Measurements from ENCODE around the gene USP54. TPM values are rescaled to one million over a fixed set of nuclear protein-coding genes. Genes with fewer than 3 reads are reported as not detected.
A peak's percentile ranks its signal among the peaks of the same experiment; 100 is the strongest.

Gene USP54
- total and polyA plus RNA-seq, 9 of the 15 experiments (the other 6 are each of a cell fraction or from before 2014, with no cell fraction given), result 3.8 to 40.1 (median 16.9) TPM

DNA sequence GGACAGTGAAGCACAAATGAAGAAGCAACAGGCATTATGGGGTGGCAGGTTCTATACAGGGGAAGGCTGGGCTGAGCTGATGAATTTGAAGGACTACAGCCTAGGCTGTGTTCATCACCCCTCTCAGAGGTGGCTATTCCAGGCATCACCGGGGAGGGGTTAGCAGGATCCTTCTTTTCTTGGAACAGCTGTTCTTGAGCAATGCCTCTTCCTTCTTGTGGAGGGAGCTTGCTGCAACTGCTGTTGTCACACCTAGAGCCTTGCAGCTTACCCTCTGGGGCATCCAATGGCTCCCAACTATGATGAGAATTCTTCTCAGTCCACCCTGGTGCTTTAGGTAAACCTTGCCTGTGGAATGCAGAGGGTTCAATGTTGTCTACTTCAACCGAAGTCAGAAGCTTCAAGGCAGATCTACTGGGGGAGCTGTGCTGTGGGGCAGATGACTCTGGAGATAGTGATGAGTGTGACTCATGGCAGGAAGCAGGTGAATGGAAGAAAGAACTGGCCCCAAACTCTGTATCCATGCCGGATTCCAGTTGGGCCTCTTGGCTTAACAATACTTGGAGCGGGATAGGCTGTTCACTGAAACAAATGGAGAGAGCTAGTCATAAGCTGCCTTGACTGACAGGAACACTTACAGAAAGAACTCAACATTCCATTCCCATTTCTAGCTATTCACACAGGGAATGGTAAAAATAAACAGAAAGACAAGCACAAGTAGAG is 73.8 kb downstream of the USP54 start (continued):
- TF ChIP-seq MYC (IDR thresholded peaks at IDR 0.05; ENCODE audit: low read depth, low read length) (0 out of 2 replicates have a peak, but pooled peaks have one; percentile 43), MYC (CRISPR knock-in tag; IDR thresholded peaks at IDR 0.05; ENCODE audit: borderline replicate concordance, low read depth) (no peak), MIER1 (IDR thresholded peaks at IDR 0.05; ENCODE audit: low read depth) (no peak), ZFP30 (CRISPR knock-in tag; IDR thresholded peaks at IDR 0.05; ENCODE audit: borderline replicate concordance) (no peak), FOXK1 (CRISPR knock-in tag; IDR thresholded peaks at IDR 0.05; ENCODE audit: borderline replicate concordance) (no peak), RNF2 (IDR thresholded peaks at IDR 0.05) (peak; percentile 49; the same call in 1 of the 2 replicates), CBFA2T2 (conservative IDR thresholded peaks at IDR 0.05) (peak; percentile 56), KLF16 (IDR thresholded peaks at IDR 0.05) (peak; percentile 32; the same call in 1 of the 2 replicates), NR2C2 (CRISPR knock-in tag; IDR thresholded peaks at IDR 0.05) (no peak), NR2C2 (tag; IDR thresholded peaks at IDR 0.05) (no peak), DACH1 (IDR thresholded peaks at IDR 0.05; ENCODE audit: partially characterized antibody) (peak; percentile 93), ZFPM2 (CRISPR knock-in tag; IDR thresholded peaks at IDR 0.05) (0 out of 2 replicates have a peak, but pooled peaks have one; percentile 36), MAFG (tag; conservative IDR thresholded peaks at IDR 0.05) (no peak), TFE3 (CRISPR knock-in tag; IDR thresholded peaks at IDR 0.05) (no peak), TAF1 (IDR thresholded peaks at IDR 0.05; ENCODE audit: control insufficient read depth, extremely low read depth, insufficient read depth, low read length, severe bottlenecking) (no peak), NR1H2 (CRISPR knock-in tag; IDR thresholded peaks at IDR 0.05) (no peak), IRF9 (tag; IDR thresholded peaks at IDR 0.05) (no peak), E2F6 (IDR thresholded peaks at IDR 0.05; ENCODE audit: borderline replicate concordance in 1 of 2, extremely low read depth in 1 of 2, insufficient read depth in 1 of 2, insufficient read length in 1 of 2, low read depth in 1 of 2, low read length in 1 of 2, poor library complexity in 1 of 2, severe bottlenecking in 1 of 2) (no peak)
- TF ChIP-seq, protein P1, sequence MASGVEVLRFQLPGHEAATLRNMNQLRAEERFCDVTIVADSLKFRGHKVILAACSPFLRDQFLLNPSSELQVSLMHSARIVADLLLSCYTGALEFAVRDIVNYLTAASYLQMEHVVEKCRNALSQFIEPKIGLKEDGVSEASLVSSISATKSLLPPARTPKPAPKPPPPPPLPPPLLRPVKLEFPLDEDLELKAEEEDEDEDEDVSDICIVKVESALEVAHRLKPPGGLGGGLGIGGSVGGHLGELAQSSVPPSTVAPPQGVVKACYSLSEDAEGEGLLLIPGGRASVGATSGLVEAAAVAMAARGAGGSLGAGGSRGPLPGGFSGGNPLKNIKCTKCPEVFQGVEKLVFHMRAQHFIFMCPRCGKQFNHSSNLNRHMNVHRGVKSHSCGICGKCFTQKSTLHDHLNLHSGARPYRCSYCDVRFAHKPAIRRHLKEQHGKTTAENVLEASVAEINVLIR (CRISPR knock-in tag; IDR thresholded peaks at IDR 0.05), result peak; percentile 31; the same call in 1 of the 2 replicates
- TF ChIP-seq, protein P2, sequence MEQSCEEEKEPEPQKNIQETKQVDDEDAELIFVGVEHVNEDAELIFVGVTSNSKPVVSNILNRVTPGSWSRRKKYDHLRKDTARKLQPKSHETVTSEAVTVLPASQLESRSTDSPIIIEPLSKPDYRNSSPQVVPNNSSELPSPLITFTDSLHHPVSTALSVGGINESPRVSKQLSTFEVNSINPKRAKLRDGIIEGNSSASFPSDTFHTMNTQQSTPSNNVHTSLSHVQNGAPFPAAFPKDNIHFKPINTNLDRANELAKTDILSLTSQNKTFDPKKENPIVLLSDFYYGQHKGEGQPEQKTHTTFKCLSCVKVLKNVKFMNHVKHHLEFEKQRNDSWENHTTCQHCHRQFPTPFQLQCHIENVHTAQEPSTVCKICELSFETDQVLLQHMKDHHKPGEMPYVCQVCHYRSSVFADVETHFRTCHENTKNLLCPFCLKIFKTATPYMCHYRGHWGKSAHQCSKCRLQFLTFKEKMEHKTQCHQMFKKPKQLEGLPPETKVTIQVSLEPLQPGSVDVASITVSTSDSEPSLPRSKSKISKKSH (CRISPR knock-in tag; IDR thresholded peaks at IDR 0.05), result no peak

All from K562 (cell line).